NCI-H748 (cell line): Measurements from ENCODE around the gene SLC10A6.

Experiments used
- DNase-seq: peaks from one replicate; lab custom pipeline; 2025; ENCODE audit not compliant: unreplicated experiment; lab: John Stamatoyannopoulos, UW

The SLC10A6 gene

DNA sequence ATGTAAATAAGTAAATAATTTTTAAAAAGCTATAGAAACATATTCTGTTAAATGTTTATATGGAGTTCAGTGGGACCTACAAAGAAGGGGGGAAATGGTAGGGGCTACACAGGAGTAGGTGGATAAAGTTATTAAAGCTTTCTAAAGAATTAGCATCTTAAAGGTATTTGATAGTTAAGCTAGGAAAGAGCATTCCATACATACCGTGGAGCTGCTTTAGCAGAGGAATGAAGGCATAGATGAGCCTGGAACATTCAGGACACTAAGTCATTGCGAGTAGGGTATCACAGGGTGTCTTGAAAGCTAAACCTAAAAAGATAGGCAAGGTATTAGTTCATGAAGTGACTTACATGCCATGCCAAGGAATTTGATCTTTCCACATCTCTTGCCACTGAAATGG lies 60.4 kb downstream of the SLC10A6 start:
- DNase-seq: no peak

DNA sequence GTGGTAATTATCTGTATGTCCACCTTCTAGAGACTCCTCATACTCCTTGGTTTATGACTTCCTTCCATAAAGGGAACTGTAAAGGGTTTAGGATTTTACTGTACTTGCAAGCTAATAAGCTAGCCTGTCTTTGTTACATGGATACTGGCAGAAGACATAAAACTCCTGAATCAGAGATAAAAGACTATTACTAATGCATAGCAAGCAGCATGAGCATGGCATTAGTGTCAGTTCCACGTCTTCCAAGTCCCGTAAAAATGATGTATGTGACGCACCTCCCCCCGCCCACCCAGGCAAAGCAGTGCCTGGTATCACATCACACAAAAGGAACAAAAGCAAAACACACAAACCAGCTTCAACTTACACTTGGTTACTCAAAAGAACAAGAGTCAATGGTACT lies 71.0 kb downstream of the SLC10A6 start:
- DNase-seq: peak; percentile 6

DNA sequence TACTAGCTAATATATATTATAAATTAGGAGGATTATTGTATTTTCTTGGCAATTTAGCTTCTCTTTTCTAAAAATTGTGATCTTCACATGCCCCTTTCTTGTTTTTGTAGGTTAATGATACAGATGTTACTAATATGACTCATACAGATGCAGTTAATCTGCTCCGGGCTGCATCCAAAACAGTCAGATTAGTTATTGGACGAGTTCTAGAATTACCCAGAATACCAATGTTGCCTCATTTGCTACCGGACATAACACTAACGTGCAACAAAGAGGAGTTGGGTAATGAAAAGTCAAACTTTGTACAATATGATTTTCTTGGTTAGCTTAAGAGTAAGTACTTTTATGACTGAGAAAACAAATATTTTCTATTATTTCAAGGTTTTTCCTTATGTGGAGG lies 74.1 kb downstream of the SLC10A6 start:
- DNase-seq: no peak
